ENCODE measurements around the gene ART5. TPM values are rescaled to one million over a fixed set of nuclear protein-coding genes. Genes with fewer than 3 reads are reported as not detected.

Gene ART5
- total RNA-seq, 2 experiments from 2014 or later = not detected

- Mint-ChIP-seq H3K27ac (no peak overlapping the region), H3K4me1 (ENCODE audit: low read depth) (peaks cover 5% of the 10 kb centered on the region), H3K4me3 (no peak overlapping the region), H3K27me3 (ENCODE audit: low read depth) (no peaks in the 10 kb centered on the region), H3K9me3 (ENCODE audit: insufficient read depth) (no peaks in the 10 kb centered on the region), H3K36me3 (ENCODE audit: low read depth) (no peaks in the 10 kb centered on the region)
- DNase-seq (no peak), ATAC-seq (no peak)
- POLR2A ChIA-PET = no interaction called here
- CTCF ChIA-PET = no interaction called here
Observed at GRCh38 chr11:3631331-3631730, 10.5 kb downstream of the ART5 start.

- POLR2A ChIA-PET = no interaction called here
- DNase-seq (no peak), ATAC-seq (no peak)
- H3K4me3 Mint-ChIP-seq = no peak overlapping the region
- peaks cover 6% of the 10 kb centered on the region for H3K4me1 Mint-ChIP-seq (ENCODE audit: low read depth)
- no peak overlapping the region for H3K27ac Mint-ChIP-seq
- H3K27me3 Mint-ChIP-seq (ENCODE audit: low read depth) = no peaks in the 10 kb centered on the region
- H3K36me3 Mint-ChIP-seq (ENCODE audit: low read depth) = no peaks in the 10 kb centered on the region
- no peaks in the 10 kb centered on the region for H3K9me3 Mint-ChIP-seq (ENCODE audit: insufficient read depth)
- CTCF ChIA-PET = no interaction called here
Observed at GRCh38 chr11:3627291-3627690, 14.5 kb downstream of the ART5 start.

- Mint-ChIP-seq H3K4me3 (no peak overlapping the region), H3K9me3 (ENCODE audit: insufficient read depth) (no peaks in the 10 kb centered on the region), H3K36me3 (ENCODE audit: low read depth) (no peaks in the 10 kb centered on the region), H3K4me1 (ENCODE audit: low read depth) (peaks cover 6% of the 10 kb centered on the region), H3K27ac (no peak overlapping the region), H3K27me3 (ENCODE audit: low read depth) (no peaks in the 10 kb centered on the region)
- ATAC-seq (peak; percentile 51), DNase-seq (no peak)
- ChIA-PET CTCF (interaction anchor here (1.1 kb wide), 1 partner anchor 16 kb away, joined by 4 read pairs; no protein-coding TSS in a partner anchor), POLR2A (no interaction called here)
Observed at GRCh38 chr11:3626250-3626960, 15.4 kb downstream of the ART5 start.

- no peak overlapping the region for H3K27ac Mint-ChIP-seq
- H3K36me3 Mint-ChIP-seq (ENCODE audit: low read depth) = no peaks in the 10 kb centered on the region
- DNase-seq (no peak), ATAC-seq (no peak)
- H3K27me3 Mint-ChIP-seq (ENCODE audit: low read depth) = no peaks in the 10 kb centered on the region
- H3K4me1 Mint-ChIP-seq (ENCODE audit: low read depth) = peaks cover 6% of the 10 kb centered on the region
- POLR2A ChIA-PET = no interaction called here
- no peaks in the 10 kb centered on the region for H3K9me3 Mint-ChIP-seq (ENCODE audit: insufficient read depth)
- H3K4me3 Mint-ChIP-seq = no peak overlapping the region
- CTCF ChIA-PET = no interaction called here
Observed at GRCh38 chr11:3623767-3624458, 17.9 kb downstream of the ART5 start.

GRCh38 chr11:3623121-3623520 is 18.7 kb downstream of the ART5 start:
- peaks cover 6% of the 10 kb centered on the region for H3K4me1 Mint-ChIP-seq (ENCODE audit: low read depth)
- DNase-seq (no peak), ATAC-seq (no peak)
- ChIA-PET CTCF (no interaction called here), POLR2A (no interaction called here)
- H3K4me3 Mint-ChIP-seq = no peak overlapping the region
- H3K27me3 Mint-ChIP-seq (ENCODE audit: low read depth) = no peaks in the 10 kb centered on the region
- H3K27ac Mint-ChIP-seq = no peak overlapping the region
- no peaks in the 10 kb centered on the region for H3K9me3 Mint-ChIP-seq (ENCODE audit: insufficient read depth)
- H3K36me3 Mint-ChIP-seq (ENCODE audit: low read depth) = no peaks in the 10 kb centered on the region

- H3K36me3 Mint-ChIP-seq (ENCODE audit: low read depth) = no peaks in the 10 kb centered on the region
- no peaks in the 10 kb centered on the region for H3K27me3 Mint-ChIP-seq (ENCODE audit: low read depth)
- ChIA-PET POLR2A (no interaction called here), CTCF (no interaction called here)
- no peak for ATAC-seq
- H3K9me3 Mint-ChIP-seq (ENCODE audit: insufficient read depth) = no peaks in the 10 kb centered on the region
- peaks cover 6% of the 10 kb centered on the region for H3K4me1 Mint-ChIP-seq (ENCODE audit: low read depth)
- DNase-seq = no peak
- H3K27ac Mint-ChIP-seq = no peak overlapping the region
- no peak overlapping the region for H3K4me3 Mint-ChIP-seq
Observed at GRCh38 chr11:3622521-3622920, 19.3 kb downstream of the ART5 start.

- Mint-ChIP-seq H3K4me1 (ENCODE audit: low read depth) (peaks cover 12% of the 10 kb centered on the region), H3K36me3 (ENCODE audit: low read depth) (no peaks in the 10 kb centered on the region), H3K9me3 (ENCODE audit: insufficient read depth) (no peaks in the 10 kb centered on the region), H3K27me3 (ENCODE audit: low read depth) (no peaks in the 10 kb centered on the region), H3K27ac (no peak overlapping the region), H3K4me3 (no peak overlapping the region)
- ATAC-seq = no peak
- ChIA-PET POLR2A (no interaction called here), CTCF (interaction anchor here (2.5 kb wide), 1 partner anchor 9 kb away, joined by 9 read pairs; no protein-coding TSS in a partner anchor)
- DNase-seq = no peak
Observed at GRCh38 chr11:3617990-3618389, 23.8 kb downstream of the ART5 start.

- H3K27me3 Mint-ChIP-seq (ENCODE audit: low read depth) = no peaks in the 10 kb centered on the region
Observed at GRCh38 chr11:3616721-3617460, 24.9 kb downstream of the ART5 start.

GRCh38 chr11:3615998-3616397 is 25.8 kb downstream of the ART5 start:
- ATAC-seq (no peak), DNase-seq (no peak)
- Mint-ChIP-seq H3K27ac (no peak overlapping the region), H3K4me3 (no peak overlapping the region), H3K27me3 (ENCODE audit: low read depth) (no peaks in the 10 kb centered on the region), H3K36me3 (ENCODE audit: low read depth) (no peaks in the 10 kb centered on the region), H3K4me1 (ENCODE audit: low read depth) (peaks cover 12% of the 10 kb centered on the region), H3K9me3 (ENCODE audit: insufficient read depth) (no peaks in the 10 kb centered on the region)
- CTCF ChIA-PET = no interaction called here
- POLR2A ChIA-PET = no interaction called here

More at GRCh38 chr11:3616721-3617460, 24.9 kb downstream of the ART5 start:
- CTCF ChIA-PET = interaction anchor here (2.5 kb wide), 1 partner anchor 8 kb away, joined by 9 read pairs; no protein-coding TSS in a partner anchor
- Mint-ChIP-seq H3K4me3 (no peak overlapping the region), H3K27ac (no peak overlapping the region), H3K4me1 (ENCODE audit: low read depth) (peaks cover 12% of the 10 kb centered on the region), H3K9me3 (ENCODE audit: insufficient read depth) (no peaks in the 10 kb centered on the region), H3K36me3 (ENCODE audit: low read depth) (no peaks in the 10 kb centered on the region)
- POLR2A ChIA-PET = no interaction called here
- no peak for ATAC-seq
- no peak for DNase-seq

GRCh38 chr11:3614742-3615171 is 27.0 kb downstream of the ART5 start:
- Mint-ChIP-seq H3K4me1 (ENCODE audit: low read depth) (peaks cover 12% of the 10 kb centered on the region), H3K4me3 (no peak overlapping the region), H3K27me3 (ENCODE audit: low read depth) (no peaks in the 10 kb centered on the region), H3K36me3 (ENCODE audit: low read depth) (no peaks in the 10 kb centered on the region), H3K27ac (peak overlapping the region; percentile 32), H3K9me3 (ENCODE audit: insufficient read depth) (no peaks in the 10 kb centered on the region)
- DNase-seq (peak; percentile 44), ATAC-seq (peak; percentile 75)
- POLR2A ChIA-PET = no interaction called here
- CTCF ChIA-PET = interaction anchor here (1.1 kb wide), 1 partner anchor 138 kb away, joined by 3 read pairs; no protein-coding TSS in a partner anchor

- H3K27ac Mint-ChIP-seq = peak overlapping the region; percentile 32
- ATAC-seq = no peak
- POLR2A ChIA-PET = no interaction called here
Observed at GRCh38 chr11:3613998-3614741, 27.6 kb downstream of the ART5 start.

More at GRCh38 chr11:3613998-3614741, 27.6 kb downstream of the ART5 start:
- CTCF ChIA-PET = interaction anchor here (1.1 kb wide), 1 partner anchor 137 kb away, joined by 3 read pairs; no protein-coding TSS in a partner anchor
- Mint-ChIP-seq H3K9me3 (ENCODE audit: insufficient read depth) (no peaks in the 10 kb centered on the region), H3K4me1 (ENCODE audit: low read depth) (peaks cover 12% of the 10 kb centered on the region), H3K36me3 (ENCODE audit: low read depth) (no peaks in the 10 kb centered on the region), H3K4me3 (no peak overlapping the region), H3K27me3 (ENCODE audit: low read depth) (no peaks in the 10 kb centered on the region)
- DNase-seq = no peak
